ENCODE results near the gene PCIF1.
"Not testable (repeated sequence)": the region's sequence is repeated elsewhere in the genome, so short reads cannot be mapped to it uniquely, and the experiment has no call there.

Gene PCIF1

GRCh38 chr20:45994761-45995493 is 60.4 kb downstream of the PCIF1 start:
- no peak for DNase-seq

- not testable (repeated sequence) for DNase-seq
Observed at GRCh38 chr20:45995495-45996097, 61.1 kb downstream of the PCIF1 start.

- no peak for DNase-seq
Observed at GRCh38 chr20:45997187-45997586, 62.7 kb downstream of the PCIF1 start.

All from T-helper 2 cell (primary cell).